ENCODE results near the gene CNTRL.
"Not testable (repeated sequence)": the region's sequence is repeated elsewhere in the genome, so short reads cannot be mapped to it uniquely, and the experiment has no call there.

Gene CNTRL

DNA sequence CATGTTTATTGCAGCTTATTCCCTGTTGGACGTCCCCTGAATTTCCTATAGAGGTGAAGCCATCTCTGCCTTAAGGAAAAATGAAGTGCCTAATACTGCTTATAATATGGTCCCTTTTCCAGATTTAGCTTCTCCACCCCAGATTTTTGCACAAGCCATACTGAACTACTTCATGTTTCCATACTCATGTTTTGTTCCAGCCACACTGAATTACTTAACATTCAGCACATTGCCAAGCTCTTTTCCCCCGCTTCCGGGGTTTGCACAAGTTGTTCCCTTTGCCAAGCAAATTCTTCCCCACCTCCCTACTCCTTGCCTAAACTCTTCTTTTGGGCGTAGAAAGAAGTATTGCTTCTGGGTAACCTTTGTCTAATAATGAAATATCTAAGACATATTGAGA, 1.7 kb upstream of the CNTRL start:
- no peak for FAIRE-seq

DNA sequence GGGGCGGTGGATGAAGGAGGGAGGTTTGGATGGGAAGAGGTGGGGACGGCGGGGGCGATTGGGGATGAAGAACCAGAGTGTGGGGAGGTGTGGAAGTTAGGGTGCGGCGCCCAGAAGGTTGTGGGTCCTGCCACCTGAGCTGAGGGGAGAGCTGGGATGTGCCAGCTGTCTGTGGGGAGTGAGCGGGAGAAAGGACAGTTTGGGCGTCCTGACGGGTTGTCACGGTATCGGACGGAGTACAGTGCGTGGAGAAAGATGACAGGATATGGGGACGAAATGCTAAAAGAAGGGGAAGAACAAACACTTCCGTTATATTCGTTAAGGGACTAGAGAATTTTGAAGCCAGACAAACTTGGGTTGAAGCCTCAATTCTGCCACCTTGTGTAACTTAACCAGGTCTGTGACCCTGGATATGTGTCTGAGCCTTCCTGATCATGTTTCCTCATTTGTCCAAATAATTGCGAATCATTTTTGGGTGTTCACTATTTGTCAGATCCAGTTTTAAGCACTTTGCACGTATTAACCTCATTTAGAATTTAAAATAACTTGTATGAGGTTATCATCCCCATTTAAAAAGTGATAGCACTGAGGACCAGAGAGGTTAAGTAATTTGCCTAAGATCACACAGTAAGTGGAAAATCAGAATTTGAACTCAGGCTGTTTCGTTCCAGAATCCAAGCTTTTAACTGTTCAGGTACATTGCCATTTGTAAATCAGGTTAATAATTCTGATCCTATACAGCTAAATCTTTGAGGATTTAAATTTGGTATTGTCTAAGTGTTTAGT, 689 bp downstream of the CNTRL start:
- no peak for FAIRE-seq

GRCh38 chr9:121082075-121082474, 7.3 kb downstream of the CNTRL start:
- FAIRE-seq: no peak

DNA sequence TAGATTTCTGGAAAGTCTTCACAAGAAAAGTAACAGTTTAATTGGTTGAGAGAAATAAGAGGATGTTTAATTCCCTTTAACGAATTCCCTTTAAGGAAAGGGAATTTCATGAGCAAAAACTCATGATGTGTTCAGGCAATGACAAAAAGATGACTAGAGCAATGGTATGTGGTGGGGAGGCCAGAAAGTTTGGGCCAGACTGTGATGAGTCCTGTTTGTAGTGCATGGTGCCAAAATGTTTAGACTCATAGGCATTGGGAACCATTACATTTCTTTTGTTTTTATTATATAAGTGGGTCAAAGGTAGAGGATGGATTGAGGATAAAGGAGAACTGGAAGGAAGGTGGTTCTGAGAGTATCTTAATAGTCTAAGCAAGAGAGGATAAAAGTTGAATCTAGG, 10.9 kb downstream of the CNTRL start:
- FAIRE-seq: no peak

DNA sequence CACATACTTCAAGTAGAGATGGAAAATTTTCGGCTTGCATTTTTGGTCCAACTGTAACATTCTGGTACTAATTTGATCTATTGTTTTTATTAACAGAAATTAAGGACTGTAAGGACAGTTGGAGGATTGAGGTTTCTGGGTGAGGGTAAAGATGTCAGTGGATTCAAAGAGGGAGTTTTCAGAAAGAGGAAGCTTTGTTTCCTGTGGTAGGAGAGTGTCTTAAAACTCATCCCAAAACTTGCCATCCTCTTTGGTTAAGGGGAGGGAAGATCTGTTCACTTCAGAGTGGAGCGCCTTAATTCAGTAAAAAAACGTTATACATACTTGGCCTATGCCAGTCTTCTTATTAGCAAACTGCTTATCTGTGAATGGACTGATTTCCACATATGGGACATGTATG, 13.8 kb downstream of the CNTRL start:
- no peak for FAIRE-seq

- not testable (repeated sequence) for FAIRE-seq
Observed at GRCh38 chr9:121090743-121091142, 16.0 kb downstream of the CNTRL start.

DNA sequence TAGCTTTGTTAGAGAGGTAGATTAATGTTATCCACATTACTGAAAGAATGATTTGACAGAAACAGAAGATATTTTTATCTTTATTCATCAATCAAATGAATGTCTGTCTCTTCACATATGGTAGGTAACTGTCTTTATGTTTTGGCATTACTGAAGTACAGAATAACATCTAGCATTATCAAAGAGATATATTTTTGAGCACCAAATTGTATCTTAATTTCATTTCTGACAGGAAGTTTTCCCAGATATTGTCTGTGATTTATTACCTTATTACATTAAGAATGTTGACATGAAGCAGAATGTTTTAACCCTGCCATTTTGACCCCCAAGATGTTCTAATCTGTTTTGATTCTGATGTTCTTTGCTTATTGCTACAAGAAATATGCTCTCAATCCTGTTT, 20.3 kb downstream of the CNTRL start:
- no peak for FAIRE-seq

DNA sequence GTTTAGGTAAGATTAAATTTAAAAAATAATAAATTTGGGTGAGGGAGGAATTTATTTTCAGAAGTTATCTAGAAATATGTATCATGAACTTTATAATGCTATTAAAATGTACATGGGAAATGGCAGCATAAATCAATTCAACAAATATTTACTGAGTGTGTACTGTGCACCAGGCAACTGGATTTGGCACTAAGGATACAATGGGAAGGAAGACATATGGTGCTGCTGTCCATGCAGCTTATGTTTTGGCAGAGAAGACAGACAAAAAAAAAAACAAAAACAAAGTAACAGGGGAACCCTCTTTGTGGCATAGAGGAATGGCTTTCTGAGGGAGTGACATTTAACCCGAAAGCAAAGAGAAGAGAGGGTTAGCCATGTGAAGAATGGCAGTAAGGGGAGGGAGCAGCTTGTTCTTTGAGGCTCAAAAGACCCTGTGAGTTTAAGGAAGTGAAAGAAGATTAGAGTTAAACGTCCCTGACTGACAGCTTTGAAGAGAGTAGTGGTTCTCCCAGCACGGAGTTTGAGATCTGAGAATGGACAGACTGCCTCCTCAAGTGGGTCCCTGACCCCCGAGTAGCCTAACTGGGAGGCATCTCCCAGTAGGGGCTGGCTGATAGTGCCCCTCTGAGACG, 23.9 kb downstream of the CNTRL start:
- no peak for FAIRE-seq

- FAIRE-seq: not testable (repeated sequence)
Observed at GRCh38 chr9:121104054-121104453, 29.3 kb downstream of the CNTRL start.

DNA sequence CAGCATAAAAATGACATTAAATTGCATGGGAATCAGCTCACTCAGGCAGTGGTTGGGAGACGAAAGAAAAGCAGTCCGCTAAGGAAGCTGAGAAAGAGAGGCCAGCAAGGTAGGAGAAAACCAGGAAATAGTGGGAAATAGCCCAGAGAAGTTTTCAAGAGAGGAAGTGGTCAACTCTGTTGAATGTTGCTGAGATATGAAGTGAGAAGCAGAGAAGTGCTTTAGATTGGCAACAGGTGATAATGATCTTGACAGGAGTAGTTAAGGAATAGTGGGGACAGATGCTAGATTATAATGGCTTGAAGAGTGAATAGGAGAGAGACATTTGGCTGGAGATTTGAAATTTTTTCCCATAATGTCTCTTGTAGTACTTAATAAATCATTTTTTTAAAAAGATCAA, 30.8 kb downstream of the CNTRL start:
- no peak for FAIRE-seq

- no peak for FAIRE-seq
Observed at GRCh38 chr9:121107029-121107428, 32.3 kb downstream of the CNTRL start.

- no peak for FAIRE-seq
Observed at GRCh38 chr9:121107881-121108280, 33.1 kb downstream of the CNTRL start.

- FAIRE-seq: no peak
Observed at GRCh38 chr9:121115466-121115865, 40.7 kb downstream of the CNTRL start.

DNA sequence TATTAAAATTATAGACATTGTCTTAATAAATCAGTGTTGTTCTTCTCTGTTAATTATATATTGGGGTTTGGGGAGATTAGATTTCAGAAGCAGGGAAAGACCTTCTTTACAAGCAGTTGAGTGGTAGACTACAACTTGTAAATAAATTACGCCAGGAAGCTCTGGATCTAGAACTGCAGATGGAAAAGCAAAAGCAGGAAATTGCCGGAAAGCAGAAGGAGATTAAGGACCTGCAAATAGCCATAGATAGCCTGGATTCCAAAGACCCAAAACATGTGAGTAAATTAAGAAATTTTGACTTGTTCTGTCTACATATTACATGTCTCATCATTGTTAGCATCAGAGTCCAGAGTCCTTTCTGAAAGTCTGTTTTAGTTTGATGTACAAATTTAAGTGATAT, 43.5 kb downstream of the CNTRL start:
- FAIRE-seq: no peak

GRCh38 chr9:121120386-121120785, 45.6 kb downstream of the CNTRL start:
- no peak for FAIRE-seq

- peak; percentile 97 for FAIRE-seq
Observed at GRCh38 chr9:121121582-121122087, 46.9 kb downstream of the CNTRL start.

- FAIRE-seq: no peak
Observed at GRCh38 chr9:121122246-121123032, 47.7 kb downstream of the CNTRL start.

- no peak for FAIRE-seq
Observed at GRCh38 chr9:121123816-121124535, 49.2 kb downstream of the CNTRL start.

DNA sequence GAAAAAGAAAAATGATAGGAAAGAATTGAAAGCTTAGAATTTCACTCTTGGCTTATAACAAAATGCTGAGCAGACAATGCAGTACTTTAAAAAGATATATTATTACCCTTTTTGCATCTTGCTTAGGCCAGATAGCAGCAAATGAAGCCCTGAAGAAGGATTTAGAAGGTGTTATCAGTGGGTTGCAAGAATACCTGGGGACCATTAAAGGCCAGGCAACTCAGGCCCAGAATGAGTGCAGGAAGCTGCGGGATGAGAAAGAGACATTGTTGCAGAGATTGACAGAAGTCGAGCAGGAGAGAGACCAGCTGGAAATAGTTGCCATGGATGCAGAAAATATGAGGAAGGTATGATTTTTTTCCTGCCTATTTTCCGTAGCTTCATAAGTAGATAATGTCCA, 50.8 kb downstream of the CNTRL start:
- no peak for FAIRE-seq

- not testable (repeated sequence) for FAIRE-seq
Observed at GRCh38 chr9:121129384-121129783, 54.6 kb downstream of the CNTRL start.

DNA sequence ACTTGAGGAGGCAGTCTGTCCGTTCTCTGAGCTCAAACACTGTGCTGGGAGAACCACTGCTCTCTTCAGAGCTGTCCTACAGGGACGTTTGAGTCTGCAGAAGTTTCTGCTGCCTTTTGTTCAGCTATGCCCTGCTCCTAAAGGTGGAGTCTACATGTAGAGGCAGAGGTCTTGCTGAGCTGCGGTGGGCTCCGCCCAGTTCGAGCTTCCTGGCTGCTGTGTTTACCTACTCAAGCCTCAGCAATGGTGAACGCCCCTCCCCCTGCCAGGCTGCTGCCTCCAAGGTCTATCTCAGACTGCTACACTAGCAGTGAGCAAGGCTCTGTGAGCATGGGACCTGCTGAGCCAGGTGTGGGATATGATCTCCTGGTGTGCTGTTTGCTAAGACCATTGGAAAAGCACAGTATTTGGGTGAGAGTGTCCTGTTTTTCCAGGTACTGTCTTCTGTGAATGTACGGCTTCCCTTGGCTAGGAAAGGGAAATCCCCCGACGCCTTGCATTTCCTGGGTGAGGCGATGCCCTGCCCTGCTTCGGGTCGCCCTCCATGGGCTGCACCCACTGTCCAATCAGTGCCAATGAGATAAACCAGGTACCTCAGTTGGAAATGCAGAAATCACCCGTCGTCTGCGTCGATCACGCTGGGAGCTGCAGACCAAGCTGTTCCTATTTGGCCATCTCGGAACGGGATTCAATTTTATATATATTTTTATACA, 58.5 kb downstream of the CNTRL start:
- FAIRE-seq: no peak

DNA sequence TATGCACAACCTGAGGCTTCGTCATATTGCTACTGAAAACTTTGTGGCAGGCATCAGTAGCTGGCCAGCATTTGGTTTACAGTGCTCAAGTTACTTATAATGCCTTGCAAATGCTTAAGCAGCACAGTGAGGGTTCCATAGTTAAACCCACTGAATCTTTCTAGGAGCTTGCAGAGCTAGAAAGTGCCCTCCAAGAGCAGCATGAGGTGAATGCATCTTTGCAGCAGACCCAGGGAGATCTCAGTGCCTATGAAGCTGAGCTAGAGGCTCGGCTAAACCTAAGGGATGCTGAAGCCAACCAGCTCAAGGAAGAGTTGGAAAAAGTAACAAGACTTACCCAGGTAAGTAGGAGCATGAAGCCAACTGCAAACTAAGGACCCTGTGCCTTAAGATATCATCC, 60.9 kb downstream of the CNTRL start:
- FAIRE-seq: no peak
